ENCODE results near the gene MEF2A. TPM values are rescaled to one million over a fixed set of nuclear protein-coding genes. Genes with fewer than 3 reads are reported as not detected.

MEF2A gene
- total and polyA plus RNA-seq, 2 donors (not counting 1 experiment from before 2014, with no cell fraction given): 44.0 to 102 TPM

GRCh38 chr15:99613481-99613880, 47.7 kb downstream of the MEF2A start:
- Histone ChIP-seq H3K27ac (ENCODE audit: low read length in 2 of 2) (peak overlapping the region in 1 of 2 donors; percentile 83), H2AFZ (ENCODE audit: insufficient read depth, low read depth, low read length, poor library complexity, severe bottlenecking) (no peak overlapping the region), H3K9me3 (ENCODE audit: control extremely low read depth in 1 of 3, control insufficient read depth in 2 of 3, insufficient read depth in 1 of 3, low read length in 2 of 3) (no peaks in the 10 kb centered on the region), H3K4me3 (ENCODE audit: control extremely low read depth in 1 of 5, extremely low read depth in 1 of 5, insufficient read depth in 1 of 5, low read depth in 2 of 5, low read length in 4 of 5) (no peak overlapping the region), H3K9ac (ENCODE audit: low read length) (no peak overlapping the region), H3K79me2 (ENCODE audit: control insufficient read depth, insufficient read depth, low read length) (peaks cover 95% of the 10 kb centered on the region), H3K27me3 (replicated peaks in 1 of 4; ENCODE audit: control extremely low read depth in 1 of 4, control insufficient read depth in 3 of 4, insufficient read depth in 4 of 4, low read length in 3 of 4) (no peaks in the 10 kb centered on the region), H3K36me3 (replicated peaks in 1 of 2; ENCODE audit: control extremely low read depth in 1 of 2, control insufficient read depth in 1 of 2, extremely low read depth in 1 of 2, insufficient read depth in 2 of 2, low read length in 1 of 2) (no peaks in the 10 kb centered on the region), H3K4me1 (ENCODE audit: control insufficient read depth in 2 of 2, insufficient read depth in 2 of 2, low read length in 2 of 2) (peaks cover 30 to 43% of the 10 kb centered on the region in 2 donors), H4K20me1 (ENCODE audit: control insufficient read depth, insufficient read depth, low read length, poor library complexity, severe bottlenecking) (peaks cover 42% of the 10 kb centered on the region), H3K4me2 (replicated peaks; ENCODE audit: low read depth, low read length, poor library complexity, severe bottlenecking) (no peak overlapping the region)
- peak overlapping the region; percentile 51 for H3K27ac Mint-ChIP-seq
- DNase-seq (no peak), ATAC-seq (ENCODE audit: low read depth) (no peak)
- no peaks in the 10 kb centered on the region for H3K27me3 Mint-ChIP-seq
- peaks cover 65% of the 10 kb centered on the region for H3K4me1 Mint-ChIP-seq
- TF ChIP-seq CTCF (IDR thresholded peaks at IDR 0.05): no peak
- TF ChIP-seq EZH2 (IDR thresholded peaks at IDR 0.05; ENCODE audit: borderline replicate concordance, insufficient read depth, low read depth, low read length, poor library complexity, severe bottlenecking): no peak
- ChIA-PET POLR2A (interaction anchor here (1.3 kb wide), 1 partner anchor 17 kb away, joined by 3 read pairs; no protein-coding TSS in a partner anchor), CTCF (no interaction called here)
- intact Hi-C loops (cut with micrococcal nuclease): no loop called here
- H3K4me3 Mint-ChIP-seq: no peak overlapping the region
- no peaks in the 10 kb centered on the region for H3K9me3 Mint-ChIP-seq (ENCODE audit: insufficient read depth)
- 86% methylated on average over 1 of the region's 3 CpGs for WGBS (ENCODE audit: insufficient coverage)

- no CpG with 5 or more reads among the region's 6 CpGs for WGBS (ENCODE audit: insufficient coverage)
- Histone ChIP-seq H3K9me3 (ENCODE audit: control extremely low read depth in 1 of 3, control insufficient read depth in 2 of 3, insufficient read depth in 1 of 3, low read length in 2 of 3) (no peaks in the 10 kb centered on the region), H3K9ac (ENCODE audit: low read length) (peak overlapping the region; percentile 7), H3K36me3 (replicated peaks in 1 of 2; ENCODE audit: control extremely low read depth in 1 of 2, control insufficient read depth in 1 of 2, extremely low read depth in 1 of 2, insufficient read depth in 2 of 2, low read length in 1 of 2) (no peaks in the 10 kb centered on the region), H3K79me2 (ENCODE audit: control insufficient read depth, insufficient read depth, low read length) (peaks cover 95% of the 10 kb centered on the region), H2AFZ (ENCODE audit: insufficient read depth, low read depth, low read length, poor library complexity, severe bottlenecking) (peak overlapping the region; percentile 11), H3K4me2 (replicated peaks; ENCODE audit: low read depth, low read length, poor library complexity, severe bottlenecking) (peak overlapping the region; percentile 41), H3K27me3 (replicated peaks in 1 of 4; ENCODE audit: control extremely low read depth in 1 of 4, control insufficient read depth in 3 of 4, insufficient read depth in 4 of 4, low read length in 3 of 4) (no peaks in the 10 kb centered on the region), H4K20me1 (ENCODE audit: control insufficient read depth, insufficient read depth, low read length, poor library complexity, severe bottlenecking) (peaks cover 38% of the 10 kb centered on the region), H3K4me3 (ENCODE audit: control extremely low read depth in 1 of 5, extremely low read depth in 1 of 5, insufficient read depth in 1 of 5, low read depth in 2 of 5, low read length in 4 of 5) (no peak overlapping the region), H3K4me1 (ENCODE audit: control insufficient read depth in 2 of 2, insufficient read depth in 2 of 2, low read length in 2 of 2) (peaks cover 30 to 41% of the 10 kb centered on the region in 2 donors), H3K27ac (ENCODE audit: low read length in 2 of 2) (peak overlapping the region; percentile 52 to 83)
- Mint-ChIP-seq H3K9me3 (ENCODE audit: insufficient read depth) (no peaks in the 10 kb centered on the region), H3K4me1 (peaks cover 64% of the 10 kb centered on the region), H3K27ac (peak overlapping the region; percentile 34), H3K27me3 (no peaks in the 10 kb centered on the region), H3K4me3 (peak overlapping the region; percentile 38)
- no peak for DNase-seq
- POLR2A ChIA-PET: interaction anchor here (1.3 kb wide), 1 partner anchor 16 kb away, joined by 3 read pairs; no protein-coding TSS in a partner anchor
- CTCF ChIA-PET: interaction anchor here (0.5 to 2.2 kb wide), 3 partner anchors 42 to 101 kb away, joined by 3 to 11 read pairs (median 4); no protein-coding TSS in a partner anchor
- ATAC-seq (ENCODE audit: low read depth): peak; percentile 37
- intact Hi-C loops (cut with micrococcal nuclease): no loop called here
- no peak for TF ChIP-seq CTCF (IDR thresholded peaks at IDR 0.05)
- TF ChIP-seq EZH2 (IDR thresholded peaks at IDR 0.05; ENCODE audit: borderline replicate concordance, insufficient read depth, low read depth, low read length, poor library complexity, severe bottlenecking): no peak
Observed at GRCh38 chr15:99613887-99614647, 48.3 kb downstream of the MEF2A start.
